Dedifferentiated amniotic fluid mesenchymal stem cell (primary cell): Measurements from ENCODE around the gene ARAP1.

ENCODE experiments used
- DNase-seq: peaks from one replicate; pipeline ENCODE4 v3.0.0-alpha.2; 2016; ENCODE audit errors: extremely low spot score

Gene ARAP1

GRCh38 chr11:72641522-72642042 lies 110.6 kb downstream of the ARAP1 start:
- DNase-seq: no peak

- no peak for DNase-seq
Observed at GRCh38 chr11:72639502-72640375, 112.5 kb downstream of the ARAP1 start.

GRCh38 chr11:72637926-72638325 lies 114.3 kb downstream of the ARAP1 start:
- DNase-seq: no peak

- no peak for DNase-seq
Observed at GRCh38 chr11:72637198-72637597, 115.0 kb downstream of the ARAP1 start.

- DNase-seq: no peak
Observed at GRCh38 chr11:72636376-72636775, 115.8 kb downstream of the ARAP1 start.

- DNase-seq: no peak
Observed at GRCh38 chr11:72635933-72636332, 116.3 kb downstream of the ARAP1 start.

- no peak for DNase-seq
Observed at GRCh38 chr11:72635309-72635915, 116.8 kb downstream of the ARAP1 start.
